Prostate gland (tissue), 2 donors: ENCODE data around the gene PGC. TPM values are rescaled to one million over a fixed set of nuclear protein-coding genes. Genes with fewer than 3 reads are reported as not detected.

Source experiments
- DNase-seq: peaks from one replicate; pipeline ENCODE4 v3.0.0-alpha.2; 2019; ENCODE audit warnings: low spot score
- H3K27ac ChIP-seq, 2 donors: fragments of 200-600 bp; sonication (generic); 2 replicates each; pipeline ENCODE4 v1.5.1; 2017 to 2019
- H3K27me3 ChIP-seq: fragments of 200-600 bp; sonication (generic); replicated peaks from 2 replicates; pipeline ENCODE4 v1.5.1; 2019; ENCODE audit not compliant: insufficient read depth
- H3K36me3 ChIP-seq, 2 donors: fragments of 200-600 bp; sonication (generic); 1 replicate in 1 of 2; 2 replicates in 1 of 2; pipeline versions ENCODE4 v1.5.1 to v1.8.1; 2017 to 2019
- H3K4me1 ChIP-seq: fragments of 200-600 bp; sonication (generic); replicated peaks from 2 replicates; pipeline ENCODE4 v1.5.1; 2019
- H3K4me3 ChIP-seq, 2 donors: fragments of 200-600 bp; sonication (generic); 2 replicates each; pipeline ENCODE4 v1.5.1; 2017 to 2019
- H3K9me3 ChIP-seq: fragments of 200-600 bp; sonication (generic); 2 replicates; pipeline ENCODE4 v1.5.1; 2017
- CTCF ChIP-seq, 4 experiments: fragments of 200-600 bp in 2 of 4; fragments of 450-650 bp in 2 of 4; sonication (generic) in 2 of 4; IDR thresholded peaks; 1 replicate in 3 of 4; 2 replicates in 1 of 4; pipeline ENCODE4 v1.5.1; 2016 to 2019; ENCODE audit warnings: antibody characterized with exemption in 4 of 4, mild to moderate bottlenecking in 2 of 4, moderate library complexity in 2 of 4
- POLR2A ChIP-seq: fragments of 450-650 bp; IDR thresholded peaks from one replicate; pipeline ENCODE4 v1.6.1; 2016; ENCODE audit warnings: antibody characterized with exemption, mild to moderate bottlenecking
- POLR2AphosphoS5 ChIP-seq: sonication (generic); formaldehyde crosslinking; IDR thresholded peaks from one replicate; pipeline ENCODE4 v1.6.1; 2017; ENCODE audit warnings: antibody characterized with exemption
- WGBS: methylation state at CpG from one replicate; pipeline ENCODE4 v1.1.5; 2018; 5-methylcytosine and 5-hydroxymethylcytosine counted together
- intact Hi-C: fragments of 100-400 bp; cut with DNase I; formaldehyde crosslinking; loops from one replicate; pipeline ENCODE4 v1.14.2; 2022
- total RNA-seq, 2 donors: library from RNA; depleted of rRNA; stranded (reverse); fragments of >200 nt; gene quantifications; one replicate each; pipeline ENCODE4 v1.1.0, GENCODE V29; 2016

PGC gene
- total RNA-seq, 2 donors from 2014 or later: 18.4 to 391 TPM

- no peak for TF ChIP-seq CTCF (IDR thresholded peaks at IDR 0.05)
- TF ChIP-seq POLR2A: no peak
- H3K27ac ChIP-seq: no peak overlapping the region
- H3K9me3 ChIP-seq: no peaks in the 10 kb centered on the region
- H3K4me1 ChIP-seq: peaks cover 2% of the 10 kb centered on the region
- H3K36me3 ChIP-seq: peaks cover 0 to 7% of the 10 kb centered on the region in 2 donors
- H3K27me3 ChIP-seq: no peaks in the 10 kb centered on the region
- H3K4me3 ChIP-seq: no peak overlapping the region
- intact Hi-C loops: no loop called here
- DNase-seq: no peak
Observed at GRCh38 chr6:41692080-41692675, 55.0 kb downstream of the PGC start.

DNA sequence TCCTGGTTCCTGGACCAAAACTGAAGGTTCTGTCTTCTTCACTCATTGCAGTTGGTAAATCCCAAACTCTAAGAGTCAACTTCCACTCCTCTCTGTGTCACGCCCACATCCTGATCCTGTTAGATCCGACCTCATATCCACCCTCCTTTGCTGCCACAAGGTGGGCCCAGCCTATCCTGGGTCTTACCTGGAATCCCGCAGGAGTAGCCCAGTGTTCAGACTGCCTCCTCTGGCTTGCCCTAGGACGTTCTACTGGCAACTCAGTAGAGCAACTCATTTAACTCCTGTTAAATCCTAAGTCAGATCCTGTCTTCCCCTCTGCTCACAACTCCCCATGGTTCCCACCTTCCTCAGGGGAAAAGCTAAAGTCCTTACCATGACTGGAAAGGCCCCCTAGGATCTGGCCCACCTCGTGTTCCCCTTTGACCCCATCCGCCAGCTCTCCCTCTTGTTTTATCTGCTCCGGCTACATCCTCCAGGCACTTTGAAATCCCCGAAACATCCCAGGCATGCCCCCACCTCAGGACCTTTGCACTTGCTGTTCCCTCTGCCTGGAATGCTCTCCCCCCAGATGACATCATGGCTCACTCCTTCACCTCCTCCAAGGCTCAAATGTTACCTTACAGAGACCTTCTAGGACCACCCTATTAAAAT lies 55.6 kb downstream of the PGC start:
- intact Hi-C loops: no loop called here
- DNase-seq: no peak
- no peak overlapping the region for H3K27ac ChIP-seq
- 93% methylated on average over 8 of the region's 8 CpGs for WGBS
- no peaks in the 10 kb centered on the region for H3K9me3 ChIP-seq
- TF ChIP-seq POLR2AphosphoS5 (no peak), CTCF (IDR thresholded peaks at IDR 0.05) (no peak), POLR2A (no peak)
- H3K27me3 ChIP-seq: no peaks in the 10 kb centered on the region
- H3K4me3 ChIP-seq: no peak overlapping the region
- peaks cover 2% of the 10 kb centered on the region for H3K4me1 ChIP-seq
- peaks cover 0 to 7% of the 10 kb centered on the region in 2 donors for H3K36me3 ChIP-seq

GRCh38 chr6:41690541-41691330 lies 56.5 kb downstream of the PGC start:
- Histone ChIP-seq H3K27ac (no peak overlapping the region), H3K36me3 (peaks cover 0 to 7% of the 10 kb centered on the region in 2 donors), H3K9me3 (no peaks in the 10 kb centered on the region), H3K4me1 (peaks cover 2% of the 10 kb centered on the region), H3K4me3 (no peak overlapping the region), H3K27me3 (no peaks in the 10 kb centered on the region)
- 95% methylated on average over 25 of the region's 25 CpGs for WGBS
- intact Hi-C loops: no loop called here
- DNase-seq: no peak
- no peak for TF ChIP-seq CTCF (IDR thresholded peaks at IDR 0.05)
- TF ChIP-seq POLR2A: no peak
- TF ChIP-seq POLR2AphosphoS5: no peak

- no peak for DNase-seq
- no peaks in the 10 kb centered on the region for H3K27me3 ChIP-seq
- H3K27ac ChIP-seq: peak overlapping the region in 1 of 2 donors; percentile 33
- no peak overlapping the region for H3K4me3 ChIP-seq
- intact Hi-C loops: loop anchor here (10.0 kb wide), 1 partner anchor 225 kb away; no protein-coding TSS in a partner anchor
- TF ChIP-seq CTCF (IDR thresholded peaks at IDR 0.05) (no peak), POLR2A (no peak), POLR2AphosphoS5 (no peak)
- WGBS: 59% methylated on average over 9 of the region's 9 CpGs
- no peaks in the 10 kb centered on the region for H3K9me3 ChIP-seq
- peaks cover 0 to 7% of the 10 kb centered on the region in 2 donors for H3K36me3 ChIP-seq
- peaks cover 2% of the 10 kb centered on the region for H3K4me1 ChIP-seq
Observed at GRCh38 chr6:41689171-41690008, 57.8 kb downstream of the PGC start.
